Measurements from ENCODE around the gene USP35. TPM values are rescaled to one million over a fixed set of nuclear protein-coding genes. Genes with fewer than 3 reads are reported as not detected.

Gene USP35
- total and polyA plus RNA-seq, 12 donors: 3.6 to 7.3 (median 5.2) TPM

- H3K9me3 ChIP-seq: no peaks in the 10 kb centered on the region
- DNase-seq: no peak
- H3K4me3 ChIP-seq: no peak overlapping the region
- no peak for TF ChIP-seq CTCF (IDR thresholded peaks at IDR 0.05)
- H3K27me3 ChIP-seq: no peaks in the 10 kb centered on the region
- H3K4me1 ChIP-seq: peaks cover 0 to 44% (median 32%) of the 10 kb centered on the region in 9 donors
- H3K27ac ChIP-seq: peak overlapping the region in 1 of 10 donors; percentile 10
- WGBS, 2 donors: 90 to 91% methylated on average over 4 of the region's 4 CpGs
- ATAC-seq: no peak
- intact Hi-C loops (cut with DNase I): loop anchor here (1.0 to 10.0 kb wide), 10 partner anchors 189 to 339 kb away; partner anchors contain the start of gene GAB2 (in 2 of the 10)
- peaks cover 0 to 44% (median 22%) of the 10 kb centered on the region in 9 donors for H3K36me3 ChIP-seq
These were observed 39.2 kb downstream of the USP35 start for GRCh38 chr11:78227921-78228320.

- TF ChIP-seq CTCF (IDR thresholded peaks at IDR 0.05): peak; percentile 31 to 81 (median 63)
- H3K4me1 ChIP-seq: peaks cover 0 to 46% (median 34%) of the 10 kb centered on the region in 9 donors
These were observed 39.7 kb downstream of the USP35 start for GRCh38 chr11:78228467-78228866.

GRCh38 chr11:78229106-78229505, 40.4 kb downstream of the USP35 start:
- no peak for TF ChIP-seq CTCF (IDR thresholded peaks at IDR 0.05)
- WGBS, 2 donors: 93 to 96% methylated on average over 2 of the region's 2 CpGs
- ATAC-seq: no peak
- Histone ChIP-seq H3K4me1 (peaks cover 0 to 46% (median 34%) of the 10 kb centered on the region in 9 donors), H3K27me3 (no peaks in the 10 kb centered on the region), H3K4me3 (no peak overlapping the region), H3K9me3 (no peaks in the 10 kb centered on the region), H3K36me3 (peaks cover 0 to 32% (median 17%) of the 10 kb centered on the region in 9 donors), H3K27ac (peak overlapping the region in 2 of 10 donors; percentile 10 to 37)
- no peak for DNase-seq
- intact Hi-C loops (cut with DNase I): loop anchor here in 8 of 10 donors (2.0 to 10.0 kb wide), 8 partner anchors 188 to 338 kb away; partner anchors contain the start of gene GAB2 (in 1 of the 8)

More at GRCh38 chr11:78228467-78228866, 39.7 kb downstream of the USP35 start:
- Histone ChIP-seq H3K27ac (peak overlapping the region in 1 of 10 donors; percentile 10), H3K36me3 (peaks cover 0 to 38% (median 18%) of the 10 kb centered on the region in 9 donors), H3K4me3 (no peak overlapping the region), H3K9me3 (no peaks in the 10 kb centered on the region), H3K27me3 (no peaks in the 10 kb centered on the region)
- intact Hi-C loops (cut with DNase I): loop anchor here in 9 of 10 donors (1.0 to 10.0 kb wide), 10 partner anchors 189 to 339 kb away; partner anchors contain the start of gene GAB2 (in 2 of the 9)
- peak; percentile 53 to 80 (median 64) for ATAC-seq
- DNase-seq: peak in 1 of 2 donors; percentile 55
- 99 to 100% methylated on average over 3 of the region's 3 CpGs for WGBS, 2 donors

- 67 to 71% methylated on average over 7 of the region's 7 CpGs for WGBS, 2 donors
- H3K4me3 ChIP-seq: no peak overlapping the region
- peaks cover 0 to 20% (median 6%) of the 10 kb centered on the region in 9 donors for H3K36me3 ChIP-seq
- H3K27me3 ChIP-seq: no peaks in the 10 kb centered on the region
- ATAC-seq (peak; percentile 43 to 93 (median 83)), DNase-seq (peak in 1 of 2 donors; percentile 67)
- H3K9me3 ChIP-seq: no peaks in the 10 kb centered on the region
- intact Hi-C loops (cut with DNase I): loop anchor here in 3 of 10 donors (5.0 kb wide), 3 partner anchors 82 to 337 kb away; partner anchors contain the start of gene GAB2 (in 2 of the 3)
- peaks cover 0 to 46% (median 34%) of the 10 kb centered on the region in 9 donors for H3K4me1 ChIP-seq
- H3K27ac ChIP-seq: peak overlapping the region in 6 of 10 donors; percentile 37 to 59 (median 53)
- no peak for TF ChIP-seq CTCF (IDR thresholded peaks at IDR 0.05)
These were observed 41.6 kb downstream of the USP35 start for GRCh38 chr11:78230161-78230877.

Data from heart right ventricle (tissue), 16 donors.